GM18870 (cell line): ENCODE results near the gene TET3.

Experiments
- ATAC-seq: cut with Tn5 transposase; IDR thresholded peaks from one replicate; pipeline ENCODE4 v1.9.1; 2021; ENCODE audit warnings: moderate library complexity; ENCODE audit not compliant: unreplicated experiment

TET3 gene

DNA sequence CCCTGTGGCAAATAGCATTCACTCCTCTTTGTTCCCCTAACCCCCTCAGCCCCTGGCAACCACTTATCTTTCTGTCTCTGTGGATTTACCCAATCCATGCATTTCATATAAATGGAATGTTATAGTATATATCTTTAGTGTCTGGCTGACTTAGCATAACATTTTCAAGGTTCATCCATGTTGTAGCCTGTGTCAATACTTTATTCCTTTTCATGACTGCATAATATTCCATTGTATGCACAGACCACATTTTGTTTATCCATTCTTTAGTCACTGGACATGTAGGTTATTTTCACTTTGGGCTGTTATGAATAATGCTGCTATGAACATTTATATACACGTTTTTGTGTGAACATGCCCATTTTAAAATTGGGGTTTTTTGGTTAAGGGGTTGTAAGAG is 42.8 kb downstream of the TET3 start:
- no peak for ATAC-seq

GRCh38 chr2:74028290-74028689 is 43.6 kb downstream of the TET3 start:
- no peak for ATAC-seq

- ATAC-seq: no peak
Measured at GRCh38 chr2:74028741-74029140, 44.0 kb downstream of the TET3 start.

- no peak for ATAC-seq
Measured at GRCh38 chr2:74029714-74030397, 45.1 kb downstream of the TET3 start.

DNA sequence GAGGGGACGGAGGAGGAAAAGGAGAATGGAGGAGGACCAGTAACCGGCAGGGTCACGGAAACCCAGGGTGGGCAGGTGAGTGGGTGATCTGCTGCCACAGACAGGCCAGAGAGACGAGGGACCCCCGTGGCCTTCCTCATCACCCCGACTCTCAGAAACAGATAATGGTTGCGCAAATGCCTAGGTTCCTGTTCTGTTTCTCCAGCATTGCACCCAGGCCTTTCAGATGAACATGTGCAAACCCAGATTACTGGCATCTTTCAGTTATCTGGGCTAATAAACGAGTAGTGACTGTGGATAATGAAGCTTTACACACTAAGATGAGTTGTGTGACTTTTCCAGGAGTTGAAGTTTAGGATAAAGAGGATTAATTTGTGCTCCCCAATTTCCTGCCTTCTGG is 46.5 kb downstream of the TET3 start:
- ATAC-seq: no peak

GRCh38 chr2:74031959-74032287 is 47.2 kb downstream of the TET3 start:
- no peak for ATAC-seq

GRCh38 chr2:74033375-74033774 is 48.7 kb downstream of the TET3 start:
- no peak for ATAC-seq
